GM21390 (cell line): ENCODE data around the gene CNPY2.

Experiments used
- ATAC-seq: cut with Tn5 transposase; IDR thresholded peaks from one replicate; pipeline ENCODE4 v1.9.1; 2021; ENCODE audit not compliant: unreplicated experiment

Gene CNPY2

GRCh38 chr12:56260921-56261320 lies 54.9 kb downstream of the CNPY2 start:
- ATAC-seq, result no peak

GRCh38 chr12:56260380-56260779 lies 55.4 kb downstream of the CNPY2 start:
- ATAC-seq, result no peak
